Heart right ventricle (tissue), 16 donors: ENCODE measurements around the gene MKI67. TPM values are rescaled to one million over a fixed set of nuclear protein-coding genes. Genes with fewer than 3 reads are reported as not detected.

Experiments used
- ATAC-seq, 8 donors: fragments of 200-7000 bp; cut with Tn5 transposase; one replicate each; pipeline ENCODE4 v1.9.1; 2020; ENCODE audit warnings: mild to moderate bottlenecking in 8 of 8, moderate library complexity in 8 of 8, moderate number of reproducible peaks in 1 of 8
- DNase-seq, 2 donors: peaks; one replicate each; pipeline ENCODE4 v3.0.0-alpha.2; 2020
- H3K27ac ChIP-seq, 10 donors: fragments of 200-600 bp; sonication (generic) in 2 of 10; one replicate each; pipeline versions ENCODE4 v1.5.0 to v1.8.0; 2020 to 2022; ENCODE audit warnings: mild to moderate bottlenecking in 3 of 10
- H3K27me3 ChIP-seq, 7 donors: fragments of 200-600 bp; one replicate each; pipeline ENCODE4 v1.8.0; 2021 to 2022; ENCODE audit warnings: mild to moderate bottlenecking in 2 of 7
- H3K36me3 ChIP-seq, 9 donors: fragments of 200-600 bp; sonication (generic) in 1 of 9; one replicate each; pipeline versions ENCODE4 v1.5.0 to v1.8.0; 2020 to 2022; ENCODE audit warnings: mild to moderate bottlenecking in 2 of 9
- H3K4me1 ChIP-seq, 9 donors: fragments of 200-600 bp; sonication (generic) in 1 of 9; one replicate each; pipeline versions ENCODE4 v1.5.0 to v1.8.0; 2020 to 2022; ENCODE audit warnings: mild to moderate bottlenecking in 4 of 9
- H3K4me3 ChIP-seq, 10 donors: fragments of 200-600 bp; sonication (generic) in 2 of 10; one replicate each; pipeline versions ENCODE4 v1.5.0 to v1.8.0; 2020 to 2022; ENCODE audit warnings: mild to moderate bottlenecking in 7 of 10, moderate library complexity in 2 of 10
- H3K9me3 ChIP-seq, 11 donors: fragments of 200-600 bp in 10 of 11; sonication (generic) in 2 of 11; one replicate each; pipeline versions ENCODE4 v1.5.0 to v1.8.0; 2013 to 2022; ENCODE audit warnings: mild to moderate bottlenecking in 2 of 11, control low read depth in 1 of 11, moderate library complexity in 1 of 11
- WGBS, 2 donors: extraction: QIAGEN DNeasy Blood & Tissue Kit; methylation state at CpG; one replicate each; pipeline ENCODE4 v1.1.7; 2013; ENCODE audit warnings: inconsistent platforms in 1 of 2; 5-methylcytosine and 5-hydroxymethylcytosine counted together
- intact Hi-C, 10 donors: fragments of 100-400 bp; cut with DNase I; formaldehyde crosslinking; loops; one replicate each; pipeline versions ENCODE4 v1.11.1 to v1.14.2; 2022
- polyA plus RNA-seq, 2 donors: library from polyadenylated mRNA; stranded (reverse); fragments of 200-250 nt; gene quantifications; one replicate each; pipeline ENCODE4 v1.2.3, GENCODE V29; 2013
- total RNA-seq, 10 donors: library from RNA; stranded (reverse); fragmentation: NEBNext Ultra II Directional in 3 of 10; extraction: Animal tissue kit (Norgen Biotek cat#: 25700) in 3 of 10; gene quantifications; one replicate each; pipeline versions ENCODE4 v1.2.1 to v1.2.4, GENCODE V29; 2021 to 2023
- TF ChIP-seq, protein P1 (sequence below), 9 donors: fragments of 200-600 bp; sonication (generic) in 2 of 9; IDR thresholded peaks; one replicate each; pipeline versions ENCODE4 v1.5.0 to v1.8.0; 2021 to 2022; ENCODE audit warnings: antibody characterized with exemption in 9 of 9, mild to moderate bottlenecking in 5 of 9, moderate library complexity in 1 of 9
- donor health status: Arrhythmogenic right ventricular cardiomyopathy.
- donor health status: ischemic (EF 13 %, LVEDD 7.1; RV severe dilation, severe dysfunction).
- donor health status: healthy with polysubstance abuse.
- donor health status: DM: no; HTN: yes; CAD: no.
- donor health status: DM: no; HTN: no; CAD: no.
- donor health status: ischemic (EF 25% LVEDD 6.9; RV normal size, moderate dysfunction).
- donor health status: ischemic (EF 25% LVEDD 5.7; RV mildly dilated, moderate dysfunction).
- donor health status: healthy.
- donor health status: DM: yes; HTN: yes; CAD: no.
- donor health status: Ischemic cardiomyopathy.
- donor health status: ischemic (EF 35%, LVEDD 5.7; RV mildly dilated, moderate dysfunction).
- donor health status: nonischemic (EF 11% LVEDD 7.7; RV severe dilation, severe dysfunction).
- donor health status: DM: yes; HTN: yes; CAD: no.
- donor health status: PGD.
- donor health status: ischemic (EF 29% LVEDD 5.4; RV normal size, mild dysfunction).
- donor health status: nonischemic (EF 23%, LVEDD 6.1; RV moderate dilation, normal function).

Gene MKI67
- total and polyA plus RNA-seq, 12 donors: 0.09 to 19.1 (median 0.42) TPM

DNA sequence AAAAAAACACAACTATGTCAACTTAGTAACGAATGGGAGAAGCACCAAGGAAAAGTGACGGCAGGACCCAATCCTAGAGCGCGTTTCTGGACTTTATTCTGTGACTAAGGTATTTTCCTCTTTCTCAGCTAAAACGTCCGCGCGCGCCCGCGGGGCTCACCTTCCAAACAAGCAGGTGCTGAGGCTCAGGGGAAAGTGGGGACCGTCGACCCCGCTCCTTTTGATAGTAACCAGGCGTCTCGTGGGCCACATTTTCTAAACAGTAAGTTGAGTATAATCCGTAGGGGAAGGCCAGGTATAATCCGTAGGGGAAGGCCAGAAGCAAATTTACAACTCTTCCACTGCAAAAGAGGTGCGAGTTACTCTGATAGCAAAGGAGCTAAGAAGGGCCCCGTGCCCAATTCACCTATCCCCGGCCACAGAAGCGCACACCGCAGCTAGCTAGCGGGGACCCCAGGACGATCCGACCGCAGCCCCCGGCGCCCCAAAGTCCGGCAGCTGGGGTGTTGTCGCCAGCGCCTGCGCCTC lies 743 bp downstream of the MKI67 start:
- Histone ChIP-seq H3K36me3 (peaks cover 0 to 16% (median 0%) of the 10 kb centered on the region in 9 donors), H3K27me3 (peaks cover 0 to 53% (median 40%) of the 10 kb centered on the region in 7 donors), H3K27ac (peak overlapping the region in 1 of 10 donors; percentile 68), H3K9me3 (no peaks in the 10 kb centered on the region), H3K4me3 (peak overlapping the region; percentile 26 to 83 (median 65)), H3K4me1 (peaks cover 6 to 31% (median 17%) of the 10 kb centered on the region in 9 donors)
- TF ChIP-seq, protein P1, sequence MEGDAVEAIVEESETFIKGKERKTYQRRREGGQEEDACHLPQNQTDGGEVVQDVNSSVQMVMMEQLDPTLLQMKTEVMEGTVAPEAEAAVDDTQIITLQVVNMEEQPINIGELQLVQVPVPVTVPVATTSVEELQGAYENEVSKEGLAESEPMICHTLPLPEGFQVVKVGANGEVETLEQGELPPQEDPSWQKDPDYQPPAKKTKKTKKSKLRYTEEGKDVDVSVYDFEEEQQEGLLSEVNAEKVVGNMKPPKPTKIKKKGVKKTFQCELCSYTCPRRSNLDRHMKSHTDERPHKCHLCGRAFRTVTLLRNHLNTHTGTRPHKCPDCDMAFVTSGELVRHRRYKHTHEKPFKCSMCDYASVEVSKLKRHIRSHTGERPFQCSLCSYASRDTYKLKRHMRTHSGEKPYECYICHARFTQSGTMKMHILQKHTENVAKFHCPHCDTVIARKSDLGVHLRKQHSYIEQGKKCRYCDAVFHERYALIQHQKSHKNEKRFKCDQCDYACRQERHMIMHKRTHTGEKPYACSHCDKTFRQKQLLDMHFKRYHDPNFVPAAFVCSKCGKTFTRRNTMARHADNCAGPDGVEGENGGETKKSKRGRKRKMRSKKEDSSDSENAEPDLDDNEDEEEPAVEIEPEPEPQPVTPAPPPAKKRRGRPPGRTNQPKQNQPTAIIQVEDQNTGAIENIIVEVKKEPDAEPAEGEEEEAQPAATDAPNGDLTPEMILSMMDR (IDR thresholded peaks at IDR 0.05): no peak
- intact Hi-C loops: no loop called here
- DNase-seq (no peak), ATAC-seq (peak in 1 of 8 donors; percentile 44)
- 2 to 3% methylated on average over 33 of the region's 33 CpGs for WGBS, 2 donors

- ATAC-seq (no peak), DNase-seq (no peak)
- H3K36me3 ChIP-seq: peaks cover 0 to 16% (median 0%) of the 10 kb centered on the region in 9 donors
- no peaks in the 10 kb centered on the region for H3K9me3 ChIP-seq
- intact Hi-C loops: loop anchor here in 1 of 10 donors (5.0 kb wide), 1 partner anchor 1048 kb away; no protein-coding TSS in a partner anchor
- TF ChIP-seq, protein P1 (IDR thresholded peaks at IDR 0.05): no peak
- H3K4me3 ChIP-seq: peak overlapping the region in 3 of 10 donors; percentile 61 to 83 (median 78)
- 36 to 37% methylated on average over 11 of the region's 11 CpGs for WGBS, 2 donors
- peaks cover 6 to 31% (median 17%) of the 10 kb centered on the region in 9 donors for H3K4me1 ChIP-seq
- peaks cover 0 to 59% (median 40%) of the 10 kb centered on the region in 7 donors for H3K27me3 ChIP-seq
- no peak overlapping the region for H3K27ac ChIP-seq
Observed at GRCh38 chr10:128124813-128125403, 1.3 kb downstream of the MKI67 start.

- no peak overlapping the region for H3K4me3 ChIP-seq
- H3K27ac ChIP-seq: no peak overlapping the region
- no peak for DNase-seq
- intact Hi-C loops: loop anchor here in 1 of 10 donors (5.0 kb wide), 1 partner anchor 1047 kb away; no protein-coding TSS in a partner anchor
- H3K9me3 ChIP-seq: no peaks in the 10 kb centered on the region
- ATAC-seq: no peak
- H3K27me3 ChIP-seq: peaks cover 0 to 67% (median 40%) of the 10 kb centered on the region in 7 donors
- TF ChIP-seq, protein P1 (IDR thresholded peaks at IDR 0.05): no peak
- peaks cover 0 to 21% (median 0%) of the 10 kb centered on the region in 9 donors for H3K36me3 ChIP-seq
- H3K4me1 ChIP-seq: peaks cover 6 to 31% (median 17%) of the 10 kb centered on the region in 9 donors
Observed at GRCh38 chr10:128123846-128124245, 2.4 kb downstream of the MKI67 start.

DNA sequence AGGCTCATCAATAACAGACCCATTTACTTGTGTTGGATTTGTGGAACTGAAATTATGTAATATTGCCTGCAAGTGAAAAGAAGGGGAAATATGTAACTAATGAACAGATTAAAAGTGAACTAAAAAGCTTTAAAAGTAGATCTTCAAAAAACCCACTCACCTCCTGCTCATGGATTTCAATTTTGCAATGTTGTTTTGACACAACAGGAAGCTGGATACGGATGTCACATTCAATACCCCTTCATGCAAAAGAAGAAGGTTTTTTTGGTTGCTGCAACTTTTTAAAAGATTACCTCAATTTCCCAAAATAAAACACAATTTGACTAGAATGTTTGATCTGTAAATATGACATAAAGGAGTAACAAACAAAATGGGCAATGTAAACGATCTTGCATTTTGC lies 3.3 kb downstream of the MKI67 start:
- H3K36me3 ChIP-seq: peaks cover 0 to 28% (median 0%) of the 10 kb centered on the region in 9 donors
- ATAC-seq (no peak), DNase-seq (no peak)
- WGBS, 2 donors: 85 to 90% methylated on average over 2 of the region's 2 CpGs
- H3K4me3 ChIP-seq: no peak overlapping the region
- intact Hi-C loops: loop anchor here in 1 of 10 donors (5.0 kb wide), 1 partner anchor 1046 kb away; no protein-coding TSS in a partner anchor
- peaks cover 6 to 31% (median 17%) of the 10 kb centered on the region in 9 donors for H3K4me1 ChIP-seq
- H3K27ac ChIP-seq: no peak overlapping the region
- TF ChIP-seq, protein P1 (IDR thresholded peaks at IDR 0.05): no peak
- H3K9me3 ChIP-seq: no peaks in the 10 kb centered on the region
- H3K27me3 ChIP-seq: peaks cover 0 to 71% (median 40%) of the 10 kb centered on the region in 7 donors
